ENCODE results near the gene ADCY1. TPM values are rescaled to one million over a fixed set of nuclear protein-coding genes. Genes with fewer than 3 reads are reported as not detected.

ADCY1 gene
- total and polyA plus RNA-seq, 2 donors (not counting 1 experiment from before 2014, with no cell fraction given), result 0.23 to 2.5 TPM

DNA sequence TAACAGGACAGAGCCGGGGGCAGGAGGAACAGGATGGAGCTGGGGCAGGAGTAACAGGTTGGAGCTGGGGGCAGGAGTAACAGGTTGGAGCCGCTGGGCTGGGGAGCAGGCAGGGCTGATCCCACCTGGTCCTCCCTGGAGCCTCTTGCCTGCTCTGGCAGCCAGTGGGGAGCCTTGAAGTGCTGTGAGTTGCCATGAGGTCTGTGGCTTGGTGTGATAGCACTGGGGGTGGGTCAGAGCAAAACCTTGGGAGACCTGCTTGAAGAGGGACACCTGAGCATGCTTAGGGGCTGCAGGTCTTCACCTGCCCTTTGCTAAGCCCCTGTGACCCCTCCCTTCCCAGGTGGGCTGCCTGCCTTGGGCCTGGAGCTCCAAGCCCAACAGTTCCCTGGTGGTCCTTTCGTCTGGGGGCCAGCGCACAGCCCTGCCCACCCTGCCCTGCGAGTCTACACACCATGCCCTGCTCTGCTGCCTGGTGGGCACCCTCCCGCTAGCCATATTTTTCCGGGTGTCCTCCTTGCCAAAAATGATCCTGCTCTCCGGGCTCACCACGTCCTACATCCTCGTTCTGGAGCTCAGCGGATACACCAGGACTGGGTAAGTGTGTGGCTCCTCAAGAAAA, 111.6 kb downstream of the ADCY1 start:
- no peaks in the 10 kb centered on the region for H4K20me1 ChIP-seq (ENCODE audit: control insufficient read depth, extremely low read depth, insufficient read depth, low read length)
- no peaks in the 10 kb centered on the region for H3K9me3 ChIP-seq (ENCODE audit: control insufficient read depth, insufficient read depth, low read depth, low read length)
- peaks cover 10% of the 10 kb centered on the region for H3K4me1 ChIP-seq (ENCODE audit: control insufficient read depth, extremely low read depth, insufficient read depth, low read length)
- H3K4me2 ChIP-seq (ENCODE audit: extremely low read depth, insufficient read depth, low read length), result no peak overlapping the region
- H3K36me3 ChIP-seq (ENCODE audit: control insufficient read depth, insufficient read depth, low read length), result no peaks in the 10 kb centered on the region
- H3K27me3 ChIP-seq (ENCODE audit: control insufficient read depth, insufficient read depth, low read length), result peaks cover 5% of the 10 kb centered on the region
- no peaks in the 10 kb centered on the region for H3K79me2 ChIP-seq (ENCODE audit: control insufficient read depth, insufficient read depth, low read length)
- H3K9ac ChIP-seq (ENCODE audit: insufficient read depth, low read length), result no peak overlapping the region
- H3K27ac ChIP-seq (ENCODE audit: insufficient read depth, low read length), result no peak overlapping the region
- no peak overlapping the region for H2AFZ ChIP-seq (ENCODE audit: low read length)
- H3K4me3 ChIP-seq (replicated peaks in 1 of 4; ENCODE audit: control extremely low read depth in 1 of 4, insufficient read depth in 1 of 4, low read depth in 3 of 4, low read length in 4 of 4), result no peak overlapping the region
- TF ChIP-seq, protein P1, sequence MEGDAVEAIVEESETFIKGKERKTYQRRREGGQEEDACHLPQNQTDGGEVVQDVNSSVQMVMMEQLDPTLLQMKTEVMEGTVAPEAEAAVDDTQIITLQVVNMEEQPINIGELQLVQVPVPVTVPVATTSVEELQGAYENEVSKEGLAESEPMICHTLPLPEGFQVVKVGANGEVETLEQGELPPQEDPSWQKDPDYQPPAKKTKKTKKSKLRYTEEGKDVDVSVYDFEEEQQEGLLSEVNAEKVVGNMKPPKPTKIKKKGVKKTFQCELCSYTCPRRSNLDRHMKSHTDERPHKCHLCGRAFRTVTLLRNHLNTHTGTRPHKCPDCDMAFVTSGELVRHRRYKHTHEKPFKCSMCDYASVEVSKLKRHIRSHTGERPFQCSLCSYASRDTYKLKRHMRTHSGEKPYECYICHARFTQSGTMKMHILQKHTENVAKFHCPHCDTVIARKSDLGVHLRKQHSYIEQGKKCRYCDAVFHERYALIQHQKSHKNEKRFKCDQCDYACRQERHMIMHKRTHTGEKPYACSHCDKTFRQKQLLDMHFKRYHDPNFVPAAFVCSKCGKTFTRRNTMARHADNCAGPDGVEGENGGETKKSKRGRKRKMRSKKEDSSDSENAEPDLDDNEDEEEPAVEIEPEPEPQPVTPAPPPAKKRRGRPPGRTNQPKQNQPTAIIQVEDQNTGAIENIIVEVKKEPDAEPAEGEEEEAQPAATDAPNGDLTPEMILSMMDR (conservative IDR thresholded peaks at IDR 0.05 in 1 of 2, IDR thresholded peaks at IDR 0.05 in 1 of 2; ENCODE audit: low read depth in 1 of 2, low read length in 2 of 2), result no peak
- no peak for DNase-seq (ENCODE audit: low read depth in 2 of 2)

DNA sequence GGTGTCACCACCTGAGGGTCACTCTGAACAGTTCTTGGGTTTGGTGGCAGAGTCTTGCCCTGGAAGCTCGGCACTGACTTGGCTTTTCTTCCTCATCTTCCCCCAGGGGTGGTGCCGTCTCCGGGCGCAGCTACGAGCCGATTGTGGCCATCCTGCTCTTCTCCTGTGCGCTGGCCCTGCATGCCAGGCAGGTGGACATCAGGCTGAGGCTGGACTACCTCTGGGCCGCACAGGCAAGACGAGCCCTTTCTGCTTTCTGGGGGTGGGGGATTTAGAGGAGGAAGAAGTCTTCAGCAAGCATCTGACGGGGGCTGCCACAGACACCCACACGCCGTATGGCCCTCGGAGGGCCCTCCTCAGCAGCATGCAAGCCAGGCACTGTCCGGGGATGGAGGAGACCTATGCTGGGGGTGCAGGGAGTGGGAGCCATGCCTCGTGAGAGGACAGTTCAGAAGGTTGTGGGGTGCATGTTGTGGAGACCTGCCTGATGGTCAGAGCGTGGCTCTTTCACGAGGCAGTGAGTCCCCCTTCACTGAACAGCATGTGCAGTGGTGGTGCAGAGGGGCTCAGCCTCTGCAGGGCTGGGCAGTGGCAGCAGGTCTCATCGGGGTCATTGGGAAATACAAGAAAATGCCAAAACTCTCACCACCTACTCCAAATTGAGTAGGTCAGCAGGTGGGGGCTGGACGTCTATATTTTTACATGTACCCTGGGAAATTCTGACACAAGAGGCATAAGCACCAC, 112.4 kb downstream of the ADCY1 start:
- Histone ChIP-seq H3K4me1 (ENCODE audit: control insufficient read depth, extremely low read depth, insufficient read depth, low read length) (peaks cover 10% of the 10 kb centered on the region), H3K9me3 (ENCODE audit: control insufficient read depth, insufficient read depth, low read depth, low read length) (no peaks in the 10 kb centered on the region), H3K9ac (ENCODE audit: insufficient read depth, low read length) (no peak overlapping the region), H3K27ac (ENCODE audit: insufficient read depth, low read length) (no peak overlapping the region), H3K4me2 (ENCODE audit: extremely low read depth, insufficient read depth, low read length) (no peak overlapping the region), H2AFZ (ENCODE audit: low read length) (no peak overlapping the region), H3K4me3 (replicated peaks in 1 of 4; ENCODE audit: control extremely low read depth in 1 of 4, insufficient read depth in 1 of 4, low read depth in 3 of 4, low read length in 4 of 4) (no peak overlapping the region), H3K27me3 (ENCODE audit: control insufficient read depth, insufficient read depth, low read length) (no peaks in the 10 kb centered on the region), H3K36me3 (ENCODE audit: control insufficient read depth, insufficient read depth, low read length) (no peaks in the 10 kb centered on the region), H4K20me1 (ENCODE audit: control insufficient read depth, extremely low read depth, insufficient read depth, low read length) (no peaks in the 10 kb centered on the region), H3K79me2 (ENCODE audit: control insufficient read depth, insufficient read depth, low read length) (no peaks in the 10 kb centered on the region)
- TF ChIP-seq, protein P1 (conservative IDR thresholded peaks at IDR 0.05 in 1 of 2, IDR thresholded peaks at IDR 0.05 in 1 of 2; ENCODE audit: low read depth in 1 of 2, low read length in 2 of 2), result no peak
- no peak for TF ChIP-seq EZH2 (IDR thresholded peaks at IDR 0.05; ENCODE audit: low read length, missing control alignments)
- no peak for DNase-seq (ENCODE audit: low read depth in 2 of 2)

- no peak for DNase-seq (ENCODE audit: low read depth in 2 of 2)
These were observed 113.0 kb downstream of the ADCY1 start for GRCh38 chr7:45687185-45687560.

More at GRCh38 chr7:45687185-45687560, 113.0 kb downstream of the ADCY1 start:
- no peaks in the 10 kb centered on the region for H3K36me3 ChIP-seq (ENCODE audit: control insufficient read depth, insufficient read depth, low read length)
- H4K20me1 ChIP-seq (ENCODE audit: control insufficient read depth, extremely low read depth, insufficient read depth, low read length), result no peaks in the 10 kb centered on the region
- H3K4me1 ChIP-seq (ENCODE audit: control insufficient read depth, extremely low read depth, insufficient read depth, low read length), result peaks cover 10% of the 10 kb centered on the region
- H3K4me3 ChIP-seq (replicated peaks in 1 of 4; ENCODE audit: control extremely low read depth in 1 of 4, insufficient read depth in 1 of 4, low read depth in 3 of 4, low read length in 4 of 4), result no peak overlapping the region
- H3K9me3 ChIP-seq (ENCODE audit: control insufficient read depth, insufficient read depth, low read depth, low read length), result no peaks in the 10 kb centered on the region
- H3K4me2 ChIP-seq (ENCODE audit: extremely low read depth, insufficient read depth, low read length), result no peak overlapping the region
- H3K9ac ChIP-seq (ENCODE audit: insufficient read depth, low read length), result no peak overlapping the region
- no peaks in the 10 kb centered on the region for H3K27me3 ChIP-seq (ENCODE audit: control insufficient read depth, insufficient read depth, low read length)
- no peaks in the 10 kb centered on the region for H3K79me2 ChIP-seq (ENCODE audit: control insufficient read depth, insufficient read depth, low read length)
- TF ChIP-seq, protein P1 (conservative IDR thresholded peaks at IDR 0.05 in 1 of 2, IDR thresholded peaks at IDR 0.05 in 1 of 2; ENCODE audit: low read depth in 1 of 2, low read length in 2 of 2), result no peak
- TF ChIP-seq EZH2 (IDR thresholded peaks at IDR 0.05; ENCODE audit: low read length, missing control alignments), result no peak
- H3K27ac ChIP-seq (ENCODE audit: insufficient read depth, low read length), result no peak overlapping the region
- no peak overlapping the region for H2AFZ ChIP-seq (ENCODE audit: low read length)
